ENCODE data around the gene ITPRIPL2.

Gene ITPRIPL2

GRCh38 chr16:19113577-19114358 lies at the start of gene ITPRIPL2:
ITPRIPL2 (plus strand) TSS chr16:19113964; CDS start chr16:19114462, 498 bp downstream.
- peak; percentile 94 for DNase-seq

GRCh38 chr16:19066988-19067348 lies 46.8 kb upstream of the ITPRIPL2 start:
- DNase-seq = no peak

- peak; percentile 98 for DNase-seq
Observed at GRCh38 chr16:19067349-19068236, 46.2 kb upstream of the ITPRIPL2 start, which contains the start of gene COQ7. COQ7 (plus strand) TSS chr16:19067614; CDS start chr16:19067665, 51 bp downstream.

- DNase-seq = no peak
Observed at GRCh38 chr16:19068237-19068815, 45.4 kb upstream of the ITPRIPL2 start.

- peak; percentile 42 for DNase-seq
Observed at GRCh38 chr16:19071811-19072777, 41.7 kb upstream of the ITPRIPL2 start.

- DNase-seq = no peak
Observed at GRCh38 chr16:19073344-19073743, 40.4 kb upstream of the ITPRIPL2 start.

- DNase-seq = no peak
Observed at GRCh38 chr16:19073863-19074262, 39.9 kb upstream of the ITPRIPL2 start.

- no peak for DNase-seq
Observed at GRCh38 chr16:19075511-19075910, 38.3 kb upstream of the ITPRIPL2 start.

- no peak for DNase-seq
Observed at GRCh38 chr16:19077879-19078278, 35.9 kb upstream of the ITPRIPL2 start.

GRCh38 chr16:19083670-19084069 lies 30.1 kb upstream of the ITPRIPL2 start:
- no peak for DNase-seq

- no peak for DNase-seq
Observed at GRCh38 chr16:19084139-19084538, 29.6 kb upstream of the ITPRIPL2 start.

- no peak for DNase-seq
Observed at GRCh38 chr16:19084879-19085278, 28.9 kb upstream of the ITPRIPL2 start.

GRCh38 chr16:19085679-19086200 lies 28.0 kb upstream of the ITPRIPL2 start:
- DNase-seq = no peak

- peak; percentile 92 for DNase-seq
Observed at GRCh38 chr16:19086322-19087199, 27.2 kb upstream of the ITPRIPL2 start.

- no peak for DNase-seq
Observed at GRCh38 chr16:19088341-19088916, 25.3 kb upstream of the ITPRIPL2 start.

GRCh38 chr16:19089410-19089955 lies 24.3 kb upstream of the ITPRIPL2 start:
- DNase-seq = no peak

- DNase-seq = no peak
Observed at GRCh38 chr16:19090916-19091315, 22.8 kb upstream of the ITPRIPL2 start.

GRCh38 chr16:19092653-19093410 lies 20.9 kb upstream of the ITPRIPL2 start:
- no peak for DNase-seq
